BLaER1 treated with 17β-estradiol and CSF1 and Interleukin-3, amounts not matched to agents 10 nM and 100 nM (cell line): ENCODE results near the gene TMPRSS6.

Source experiments
- H3K27ac ChIP-seq, 11 experiments: shearing (Covaris generic); formaldehyde crosslinking; 2 replicates each; pipeline ENCODE4 v1.8.1; 2022
- H3K27me3 ChIP-seq, 11 experiments: shearing (Covaris generic); formaldehyde crosslinking; 2 replicates each; pipeline ENCODE4 v1.8.1; 2022
- H3K36me3 ChIP-seq, 11 experiments: shearing (Covaris generic); formaldehyde crosslinking; 2 replicates each; pipeline ENCODE4 v1.8.1; 2022
- H3K4me1 ChIP-seq, 10 experiments: shearing (Covaris generic); formaldehyde crosslinking; 2 replicates each; pipeline ENCODE4 v1.8.1; 2022
- H3K4me2 ChIP-seq, 11 experiments: shearing (Covaris generic); formaldehyde crosslinking; 2 replicates each; pipeline ENCODE4 v1.8.1; 2022
- H3K4me3 ChIP-seq, 10 experiments: shearing (Covaris generic); formaldehyde crosslinking; 2 replicates each; pipeline ENCODE4 v1.8.1; 2022
- H3K9ac ChIP-seq, 11 experiments: shearing (Covaris generic); formaldehyde crosslinking; 2 replicates each; pipeline ENCODE4 v1.8.1; 2022
- H3K9me3 ChIP-seq, 11 experiments: shearing (Covaris generic); formaldehyde crosslinking; replicated peaks in 1 of 11; 2 replicates each; pipeline ENCODE4 v1.8.1; 2022
- H4K20me1 ChIP-seq, 11 experiments: shearing (Covaris generic); formaldehyde crosslinking; 2 replicates each; pipeline ENCODE4 v1.8.1; 2022
- Cebpa-rat ChIP-seq, 11 experiments: shearing (Covaris generic); IDR thresholded peaks; 2 replicates each; pipeline ENCODE4 v1.8.1; 2022

The TMPRSS6 gene

GRCh38 chr22:37089434-37089833 is 20.1 kb downstream of the TMPRSS6 start:
- no peak for TF ChIP-seq Cebpa-rat (IDR thresholded peaks at IDR 0.05)
- Histone ChIP-seq H3K27ac (no peak overlapping the region), H3K9ac (no peak overlapping the region), H4K20me1 (no peaks in the 10 kb centered on the region), H3K4me2 (no peak overlapping the region), H3K9me3 (no peaks in the 10 kb centered on the region), H3K27me3 (no peaks in the 10 kb centered on the region), H3K36me3 (no peaks in the 10 kb centered on the region), H3K4me1 (peaks cover 4 to 18% (median 7%) of the 10 kb centered on the region in 10 experiments; a peak in 16 of 20 replicates), H3K4me3 (no peak overlapping the region)

- H3K4me2 ChIP-seq: no peak overlapping the region
- H3K4me3 ChIP-seq: no peak overlapping the region
- no peaks in the 10 kb centered on the region for H4K20me1 ChIP-seq
- no peaks in the 10 kb centered on the region for H3K27me3 ChIP-seq
- no peaks in the 10 kb centered on the region for H3K36me3 ChIP-seq
- TF ChIP-seq Cebpa-rat (IDR thresholded peaks at IDR 0.05): no peak
- no peak overlapping the region for H3K9ac ChIP-seq
- no peak overlapping the region for H3K27ac ChIP-seq
- H3K9me3 ChIP-seq: no peaks in the 10 kb centered on the region
- H3K4me1 ChIP-seq: peaks cover 4 to 22% (median 7%) of the 10 kb centered on the region in 10 experiments; a peak in 16 of 20 replicates
Measured at GRCh38 chr22:37088750-37089408, 20.6 kb downstream of the TMPRSS6 start.

GRCh38 chr22:37088108-37088605 is 21.4 kb downstream of the TMPRSS6 start:
- no peaks in the 10 kb centered on the region for H3K36me3 ChIP-seq
- H4K20me1 ChIP-seq: no peaks in the 10 kb centered on the region
- no peaks in the 10 kb centered on the region for H3K9me3 ChIP-seq
- peaks cover 4 to 22% (median 7%) of the 10 kb centered on the region in 10 experiments; a peak in 16 of 20 replicates for H3K4me1 ChIP-seq
- H3K27ac ChIP-seq: no peak overlapping the region
- no peaks in the 10 kb centered on the region for H3K27me3 ChIP-seq
- H3K9ac ChIP-seq: no peak overlapping the region
- H3K4me3 ChIP-seq: no peak overlapping the region
- TF ChIP-seq Cebpa-rat (IDR thresholded peaks at IDR 0.05): no peak
- peak overlapping the region in 3 of 11 experiments; percentile 18 to 33 (median 24); a peak in 3 of 22 replicates for H3K4me2 ChIP-seq

- Histone ChIP-seq H3K4me3 (no peak overlapping the region), H3K27ac (no peak overlapping the region), H3K9ac (no peak overlapping the region), H4K20me1 (no peaks in the 10 kb centered on the region), H3K9me3 (no peaks in the 10 kb centered on the region), H3K27me3 (no peaks in the 10 kb centered on the region), H3K36me3 (no peaks in the 10 kb centered on the region), H3K4me1 (peaks cover 4 to 35% (median 18%) of the 10 kb centered on the region in 10 experiments; a peak in 18 of 20 replicates), H3K4me2 (peak overlapping the region in 2 of 11 experiments; percentile 2 to 6; a peak in 1 of 22 replicates)
- TF ChIP-seq Cebpa-rat (IDR thresholded peaks at IDR 0.05): no peak
Measured at GRCh38 chr22:37086184-37086583, 23.3 kb downstream of the TMPRSS6 start.

GRCh38 chr22:37084385-37084784 is 25.1 kb downstream of the TMPRSS6 start:
- H3K27ac ChIP-seq: no peak overlapping the region
- H3K36me3 ChIP-seq: no peaks in the 10 kb centered on the region
- no peaks in the 10 kb centered on the region for H3K9me3 ChIP-seq
- no peak for TF ChIP-seq Cebpa-rat (IDR thresholded peaks at IDR 0.05)
- peaks cover 20 to 53% (median 36%) of the 10 kb centered on the region in 10 experiments for H3K4me1 ChIP-seq
- H3K4me3 ChIP-seq: no peak overlapping the region
- H3K4me2 ChIP-seq: 0 out of 22 replicates have a peak overlapping the region, but pooled peaks of 1 of the 11 experiments have one; percentile 5
- peaks cover 0 to under 1% (median 0%) of the 10 kb centered on the region in 11 experiments; a peak in 1 of 22 replicates for H4K20me1 ChIP-seq
- no peaks in the 10 kb centered on the region for H3K27me3 ChIP-seq
- H3K9ac ChIP-seq: no peak overlapping the region

GRCh38 chr22:37083914-37084313 is 25.6 kb downstream of the TMPRSS6 start:
- H3K4me2 ChIP-seq: 0 out of 22 replicates have a peak overlapping the region, but pooled peaks of 1 of the 11 experiments have one; percentile 5
- no peak overlapping the region for H3K9ac ChIP-seq
- H4K20me1 ChIP-seq: peaks cover 0 to 4% (median 0%) of the 10 kb centered on the region in 11 experiments; a peak in 1 of 22 replicates
- peaks cover 25 to 57% (median 41%) of the 10 kb centered on the region in 10 experiments for H3K4me1 ChIP-seq
- no peak for TF ChIP-seq Cebpa-rat (IDR thresholded peaks at IDR 0.05)
- no peak overlapping the region for H3K4me3 ChIP-seq
- H3K36me3 ChIP-seq: no peaks in the 10 kb centered on the region
- H3K27me3 ChIP-seq: no peaks in the 10 kb centered on the region
- no peak overlapping the region for H3K27ac ChIP-seq
- H3K9me3 ChIP-seq: no peaks in the 10 kb centered on the region

GRCh38 chr22:37082251-37082873 is 27.2 kb downstream of the TMPRSS6 start:
- Histone ChIP-seq H3K4me2 (peak overlapping the region in 8 of 11 experiments; percentile 46 to 79 (median 70); a peak in 12 of 22 replicates), H3K36me3 (no peaks in the 10 kb centered on the region), H3K27me3 (no peaks in the 10 kb centered on the region), H3K9ac (no peak overlapping the region), H4K20me1 (peaks cover 0 to 4% (median 0%) of the 10 kb centered on the region in 11 experiments; a peak in 1 of 22 replicates), H3K27ac (no peak overlapping the region), H3K4me3 (no peak overlapping the region), H3K9me3 (no peaks in the 10 kb centered on the region), H3K4me1 (peaks cover 22 to 59% (median 48%) of the 10 kb centered on the region in 10 experiments)
- no peak for TF ChIP-seq Cebpa-rat (IDR thresholded peaks at IDR 0.05)

GRCh38 chr22:37080838-37081237 is 28.7 kb downstream of the TMPRSS6 start:
- no peak for TF ChIP-seq Cebpa-rat (IDR thresholded peaks at IDR 0.05)

GRCh38 chr22:37080438-37080837 is 29.1 kb downstream of the TMPRSS6 start:
- H4K20me1 ChIP-seq: peaks cover 0 to 4% (median 0%) of the 10 kb centered on the region in 11 experiments; a peak in 1 of 22 replicates
- peak overlapping the region; percentile 46 to 80 (median 72) for H3K4me2 ChIP-seq

More at GRCh38 chr22:37080838-37081237, 28.7 kb downstream of the TMPRSS6 start:
- Histone ChIP-seq H3K9me3 (no peaks in the 10 kb centered on the region), H3K27ac (peak overlapping the region in 1 of 11 experiments; percentile 9; a peak in 1 of 22 replicates), H3K36me3 (no peaks in the 10 kb centered on the region), H3K4me2 (peak overlapping the region in 10 of 11 experiments; percentile 46 to 80 (median 70); a peak in 19 of 22 replicates), H3K4me3 (no peak overlapping the region), H3K9ac (0 out of 22 replicates have a peak overlapping the region, but pooled peaks of 1 of the 11 experiments have one; percentile 3), H3K4me1 (peaks cover 22 to 59% (median 48%) of the 10 kb centered on the region in 10 experiments), H3K27me3 (no peaks in the 10 kb centered on the region), H4K20me1 (peaks cover 0 to 4% (median 0%) of the 10 kb centered on the region in 11 experiments; a peak in 1 of 22 replicates)

More at GRCh38 chr22:37080438-37080837, 29.1 kb downstream of the TMPRSS6 start:
- Histone ChIP-seq H3K9ac (peak overlapping the region in 1 of 11 experiments; percentile 3; a peak in 1 of 22 replicates), H3K27ac (peak overlapping the region in 1 of 11 experiments; percentile 9; a peak in 2 of 22 replicates), H3K9me3 (no peaks in the 10 kb centered on the region), H3K36me3 (no peaks in the 10 kb centered on the region), H3K4me1 (peaks cover 22 to 57% (median 47%) of the 10 kb centered on the region in 10 experiments), H3K27me3 (no peaks in the 10 kb centered on the region), H3K4me3 (no peak overlapping the region)
- TF ChIP-seq Cebpa-rat (IDR thresholded peaks at IDR 0.05): no peak
